ENCODE results near the gene ZDHHC8.

ZDHHC8 gene

DNA sequence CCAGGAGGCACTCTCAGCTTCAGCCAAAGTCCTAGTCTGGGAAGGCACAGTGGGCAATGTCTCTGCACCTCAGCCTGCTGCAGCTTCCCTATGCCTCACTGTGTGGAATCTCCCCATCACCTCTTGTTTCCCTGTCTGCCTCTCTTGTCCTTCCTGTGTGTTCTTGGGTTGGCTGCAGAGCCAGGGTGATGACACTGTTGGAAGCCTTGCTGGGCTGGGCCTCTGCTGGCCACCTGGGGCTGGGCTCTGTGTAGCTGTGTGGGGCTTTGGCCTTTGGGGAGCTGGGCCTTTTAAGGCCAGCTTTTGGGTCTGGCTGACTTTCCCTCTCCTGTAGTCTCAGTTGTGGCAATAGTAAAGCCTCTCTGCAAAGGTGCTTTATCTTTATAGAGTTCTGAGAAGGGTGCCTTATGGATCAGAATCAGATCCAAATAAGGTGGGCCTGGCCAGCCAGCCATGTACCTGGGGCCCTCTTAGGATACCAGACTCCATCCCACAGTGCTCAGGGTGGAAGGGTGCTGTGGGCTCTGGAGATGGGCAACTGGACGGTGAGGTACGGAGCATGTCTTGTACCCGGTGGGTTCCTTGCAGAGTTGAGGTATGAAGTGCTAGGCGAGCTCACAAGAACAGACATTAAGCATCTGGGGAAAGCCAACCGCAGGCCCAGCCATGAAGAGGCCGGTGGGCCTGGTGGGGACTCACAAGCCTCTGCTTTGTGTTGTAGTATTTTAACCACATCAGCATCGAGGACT, 26.0 kb upstream of the ZDHHC8 start:
- no peak overlapping the region for H3K9ac ChIP-seq (ENCODE audit: insufficient read length)
- no peak for DNase-seq (ENCODE audit: low read depth, low spot score)
- no peaks in the 10 kb centered on the region for H3K9me3 ChIP-seq (ENCODE audit: low read depth, low read length)
- no peak overlapping the region for H3K4me3 ChIP-seq
- H3K27ac ChIP-seq, result no peak overlapping the region
- H3K36me3 ChIP-seq (ENCODE audit: insufficient read depth, low read length), result peaks cover 92% of the 10 kb centered on the region
- TF ChIP-seq POLR2AphosphoS5 (IDR thresholded peaks at IDR 0.05; ENCODE audit: borderline replicate concordance, low read depth, low read length) (no peak), EZH2 (IDR thresholded peaks at IDR 0.05) (no peak), FOXP2 (optimal IDR thresholded peaks at IDR 0.05; ENCODE audit: control extremely low read depth, extremely low read length, insufficient read depth) (no peak)

GRCh38 chr22:20106205-20106848, 25.3 kb upstream of the ZDHHC8 start:
- no peak for DNase-seq (ENCODE audit: low read depth, low spot score)
- Histone ChIP-seq H3K9me3 (ENCODE audit: low read depth, low read length) (no peaks in the 10 kb centered on the region), H3K36me3 (ENCODE audit: insufficient read depth, low read length) (peaks cover 85% of the 10 kb centered on the region), H3K27ac (no peak overlapping the region), H3K4me3 (no peak overlapping the region), H3K9ac (ENCODE audit: insufficient read length) (no peak overlapping the region)
- TF ChIP-seq EZH2 (IDR thresholded peaks at IDR 0.05), result no peak
- TF ChIP-seq FOXP2 (optimal IDR thresholded peaks at IDR 0.05; ENCODE audit: control extremely low read depth, extremely low read length, insufficient read depth), result no peak
- TF ChIP-seq POLR2AphosphoS5 (IDR thresholded peaks at IDR 0.05; ENCODE audit: borderline replicate concordance, low read depth, low read length), result no peak

DNA sequence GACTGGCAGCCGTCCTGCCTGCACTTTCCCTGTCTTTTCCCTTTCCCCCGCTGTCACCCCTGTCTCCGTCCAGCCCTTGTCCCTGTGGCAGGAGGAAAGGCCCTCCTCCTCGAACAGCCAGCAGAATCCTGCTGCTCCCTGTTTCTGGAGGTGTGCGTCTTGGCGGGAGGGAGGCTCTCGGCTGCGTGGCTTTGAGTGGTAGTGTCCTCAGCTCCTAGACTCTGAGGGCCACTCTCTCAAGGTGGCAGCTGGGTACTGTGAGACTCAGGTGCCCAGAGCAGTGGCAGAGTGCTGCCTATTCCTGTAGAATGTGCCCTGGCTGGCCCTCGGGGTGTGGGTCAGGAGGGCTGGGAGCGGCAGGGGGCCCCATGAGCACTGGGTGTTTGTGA, 24.8 kb upstream of the ZDHHC8 start:
- Histone ChIP-seq H3K9me3 (ENCODE audit: low read depth, low read length) (no peaks in the 10 kb centered on the region), H3K36me3 (ENCODE audit: insufficient read depth, low read length) (peaks cover 83% of the 10 kb centered on the region), H3K9ac (ENCODE audit: insufficient read length) (no peak overlapping the region), H3K27ac (no peak overlapping the region), H3K4me3 (no peak overlapping the region)
- no peak for DNase-seq (ENCODE audit: low read depth, low spot score)
- TF ChIP-seq FOXP2 (optimal IDR thresholded peaks at IDR 0.05; ENCODE audit: control extremely low read depth, extremely low read length, insufficient read depth), result no peak
- no peak for TF ChIP-seq EZH2 (IDR thresholded peaks at IDR 0.05)
- no peak for TF ChIP-seq POLR2AphosphoS5 (IDR thresholded peaks at IDR 0.05; ENCODE audit: borderline replicate concordance, low read depth, low read length)

GRCh38 chr22:20107471-20107901, 24.1 kb upstream of the ZDHHC8 start:
- Histone ChIP-seq H3K9ac (ENCODE audit: insufficient read length) (no peak overlapping the region), H3K36me3 (ENCODE audit: insufficient read depth, low read length) (peaks cover 83% of the 10 kb centered on the region), H3K27ac (no peak overlapping the region)

GRCh38 chr22:20107951-20108756, 23.4 kb upstream of the ZDHHC8 start:
- no peak for DNase-seq (ENCODE audit: low read depth, low spot score)
- no peaks in the 10 kb centered on the region for H3K9me3 ChIP-seq (ENCODE audit: low read depth, low read length)
- 0 out of 2 replicates have a peak overlapping the region, but pooled peaks have one; percentile 13 for H3K27ac ChIP-seq
- TF ChIP-seq FOXP2 (optimal IDR thresholded peaks at IDR 0.05; ENCODE audit: control extremely low read depth, extremely low read length, insufficient read depth), result no peak
- no peak overlapping the region for H3K9ac ChIP-seq (ENCODE audit: insufficient read length)
- peaks cover 85% of the 10 kb centered on the region for H3K36me3 ChIP-seq (ENCODE audit: insufficient read depth, low read length)
- H3K4me3 ChIP-seq, result no peak overlapping the region

More at GRCh38 chr22:20107471-20107901, 24.1 kb upstream of the ZDHHC8 start:
- H3K9me3 ChIP-seq (ENCODE audit: low read depth, low read length), result no peaks in the 10 kb centered on the region
- DNase-seq (ENCODE audit: low read depth, low spot score), result no peak
- TF ChIP-seq POLR2AphosphoS5 (IDR thresholded peaks at IDR 0.05; ENCODE audit: borderline replicate concordance, low read depth, low read length) (no peak), EZH2 (IDR thresholded peaks at IDR 0.05) (no peak), FOXP2 (optimal IDR thresholded peaks at IDR 0.05; ENCODE audit: control extremely low read depth, extremely low read length, insufficient read depth) (no peak)
- H3K4me3 ChIP-seq, result no peak overlapping the region

GRCh38 chr22:20108757-20109230, 22.8 kb upstream of the ZDHHC8 start:
- H3K9me3 ChIP-seq (ENCODE audit: low read depth, low read length), result no peaks in the 10 kb centered on the region
- TF ChIP-seq POLR2AphosphoS5 (IDR thresholded peaks at IDR 0.05; ENCODE audit: borderline replicate concordance, low read depth, low read length), result no peak
- TF ChIP-seq FOXP2 (optimal IDR thresholded peaks at IDR 0.05; ENCODE audit: control extremely low read depth, extremely low read length, insufficient read depth), result no peak
- no peak for TF ChIP-seq EZH2 (IDR thresholded peaks at IDR 0.05)
- DNase-seq (ENCODE audit: low read depth, low spot score), result no peak
- no peak overlapping the region for H3K9ac ChIP-seq (ENCODE audit: insufficient read length)
- no peak overlapping the region for H3K27ac ChIP-seq
- no peak overlapping the region for H3K4me3 ChIP-seq
- peaks cover 85% of the 10 kb centered on the region for H3K36me3 ChIP-seq (ENCODE audit: insufficient read depth, low read length)

GRCh38 chr22:20109411-20110358, 21.9 kb upstream of the ZDHHC8 start:
- H3K9me3 ChIP-seq (ENCODE audit: low read depth, low read length), result no peaks in the 10 kb centered on the region
- TF ChIP-seq POLR2AphosphoS5 (IDR thresholded peaks at IDR 0.05; ENCODE audit: borderline replicate concordance, low read depth, low read length) (no peak; the same call in 1 of the 2 replicates), FOXP2 (optimal IDR thresholded peaks at IDR 0.05; ENCODE audit: control extremely low read depth, extremely low read length, insufficient read depth) (no peak), EZH2 (IDR thresholded peaks at IDR 0.05) (no peak)
- no peak overlapping the region for H3K27ac ChIP-seq
- H3K9ac ChIP-seq (ENCODE audit: insufficient read length), result no peak overlapping the region
- no peak overlapping the region for H3K4me3 ChIP-seq
- peaks cover 88% of the 10 kb centered on the region for H3K36me3 ChIP-seq (ENCODE audit: insufficient read depth, low read length)
- DNase-seq (ENCODE audit: low read depth, low spot score), result no peak

All from SK-N-MC (cell line).